Suprapubic skin (tissue), 2 donors: ENCODE measurements around the gene DYNLRB1.

Experiments used
- EP300 ChIP-seq: sonication (generic); formaldehyde crosslinking; IDR thresholded peaks from one replicate; pipeline ENCODE4 v1.6.1; 2017; ENCODE audit warnings: antibody characterized with exemption
- POLR2A ChIP-seq, 2 donors: fragments of 450-650 bp; IDR thresholded peaks; one replicate each; pipeline ENCODE4 v1.6.1; 2017; ENCODE audit warnings: antibody characterized with exemption in 2 of 2, mild to moderate bottlenecking in 2 of 2, moderate library complexity in 2 of 2

- TF ChIP-seq EP300 = no peak
- no peak for TF ChIP-seq POLR2A (IDR thresholded peaks at IDR 0.05)
These were observed 47.3 kb upstream of the DYNLRB1 start for GRCh38 chr20:34468951-34469350.
